NCI-H1930 (cell line): ENCODE data around the gene VPS26C.

Experiments used
- DNase-seq, 2 experiments: peaks; one replicate each; lab custom pipeline; 2025; lab: John Stamatoyannopoulos, UW

VPS26C gene

DNA sequence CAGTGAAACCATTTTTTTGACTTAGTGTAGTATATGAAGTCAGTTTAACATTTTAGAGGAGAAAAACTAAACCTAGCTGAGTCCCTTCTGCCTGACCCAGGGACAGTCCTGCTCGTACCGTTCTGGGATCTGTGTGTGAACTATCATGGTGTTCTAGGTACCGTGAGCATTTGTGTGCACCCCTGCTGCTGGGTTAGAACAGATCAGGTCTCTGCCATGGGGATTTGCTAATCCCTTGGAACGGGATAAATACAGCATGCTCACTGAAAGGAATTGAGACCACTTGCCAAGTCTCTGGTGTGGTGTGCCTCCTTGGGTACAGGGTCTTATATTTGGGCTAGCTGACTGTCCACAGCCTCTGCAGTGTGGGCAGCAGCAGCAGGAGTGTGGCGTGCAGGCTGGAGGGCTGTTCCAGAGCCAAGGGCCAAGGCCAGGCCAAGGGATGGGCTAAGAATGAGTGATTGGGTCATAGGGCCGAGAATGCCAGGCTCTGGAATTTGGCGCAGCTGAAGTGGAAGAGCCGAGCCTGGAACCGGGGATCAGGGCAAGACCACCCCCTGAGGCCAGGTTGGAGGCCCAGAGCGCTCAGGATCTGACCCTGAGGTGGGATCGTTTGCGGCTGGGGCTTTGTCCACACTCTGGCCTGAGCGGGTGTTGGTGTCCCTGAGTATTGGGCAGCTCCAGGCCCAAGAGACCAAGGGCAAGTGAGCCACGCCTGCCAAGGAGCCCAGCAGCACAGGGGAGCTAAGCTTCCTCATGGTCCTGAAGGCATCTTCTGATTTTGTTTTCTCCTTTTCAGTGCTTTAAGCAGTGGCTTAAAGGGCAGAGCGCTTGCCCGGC lies 66.3 kb downstream of the VPS26C start:
- DNase-seq: no peak

- DNase-seq: no peak
Measured at GRCh38 chr21:37199057-37199924, 67.8 kb downstream of the VPS26C start.

GRCh38 chr21:37197746-37198145 lies 69.4 kb downstream of the VPS26C start:
- no peak for DNase-seq

DNA sequence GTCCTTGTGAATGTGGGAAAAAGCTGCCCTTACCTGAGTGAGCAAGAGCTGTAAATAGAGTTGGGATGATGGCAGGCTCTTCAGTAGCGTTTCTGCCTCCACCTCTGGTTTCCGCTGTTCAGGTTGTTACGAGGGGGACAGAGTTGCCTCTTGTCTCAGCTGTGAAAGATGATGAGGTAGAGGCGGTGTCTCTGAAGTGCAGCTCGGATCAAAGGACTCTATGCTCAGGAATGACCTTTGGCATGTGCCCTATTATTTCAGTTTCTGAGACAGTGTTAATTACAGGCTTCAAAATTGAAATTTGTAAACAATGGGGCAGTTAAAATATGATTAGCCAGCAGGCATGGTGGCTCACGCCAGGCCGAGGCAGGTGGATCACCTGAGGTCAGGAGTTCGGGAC lies 70.3 kb downstream of the VPS26C start:
- no peak for DNase-seq

DNA sequence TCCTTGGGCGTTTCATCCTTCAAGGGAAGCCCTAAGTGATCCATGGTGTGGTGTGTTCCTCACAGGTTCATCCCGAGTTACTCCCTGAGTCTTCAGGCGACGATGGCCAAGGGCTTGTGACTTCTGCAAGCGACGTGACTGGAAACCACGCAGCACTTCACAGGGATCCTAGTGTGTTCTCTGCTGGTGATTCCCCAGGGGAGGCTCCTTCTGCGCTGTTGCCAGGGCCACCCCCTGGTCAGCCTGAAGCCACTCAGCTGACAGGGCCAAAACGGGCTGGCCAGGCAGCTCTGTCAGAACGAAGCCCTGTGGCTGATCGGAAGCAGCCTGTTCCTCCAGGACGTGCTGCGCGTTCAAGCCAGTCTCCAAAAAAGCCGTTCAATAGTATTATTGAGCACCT lies 71.5 kb downstream of the VPS26C start:
- DNase-seq: no peak

GRCh38 chr21:37195059-37195458 lies 72.1 kb downstream of the VPS26C start:
- DNase-seq: no peak

DNA sequence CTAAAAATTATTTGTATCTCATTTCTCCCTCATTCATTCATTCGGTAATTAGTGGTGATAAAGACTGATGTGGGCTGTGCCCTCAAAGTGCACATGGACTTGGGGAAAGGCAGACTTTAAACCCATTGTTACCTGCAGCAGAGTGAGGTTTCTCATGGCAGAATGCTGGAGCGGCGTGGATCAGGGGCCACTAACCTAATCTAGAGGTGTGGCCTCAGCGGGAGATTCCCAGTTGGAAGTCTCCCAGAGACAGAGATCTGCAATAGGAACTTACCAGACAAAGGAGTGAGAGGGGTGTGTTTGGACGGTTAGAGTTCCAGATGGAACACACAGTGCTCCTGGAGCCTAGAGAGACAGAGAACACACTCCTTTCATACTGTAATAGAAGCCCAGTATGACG lies 73.5 kb downstream of the VPS26C start:
- no peak for DNase-seq

GRCh38 chr21:37193006-37193405 lies 74.1 kb downstream of the VPS26C start:
- no peak for DNase-seq

- no peak for DNase-seq
Measured at GRCh38 chr21:37192019-37192418, 75.1 kb downstream of the VPS26C start.

- DNase-seq: no peak
Measured at GRCh38 chr21:37188825-37189224, 78.3 kb downstream of the VPS26C start.

GRCh38 chr21:37186983-37187382 lies 80.2 kb downstream of the VPS26C start:
- no peak for DNase-seq

DNA sequence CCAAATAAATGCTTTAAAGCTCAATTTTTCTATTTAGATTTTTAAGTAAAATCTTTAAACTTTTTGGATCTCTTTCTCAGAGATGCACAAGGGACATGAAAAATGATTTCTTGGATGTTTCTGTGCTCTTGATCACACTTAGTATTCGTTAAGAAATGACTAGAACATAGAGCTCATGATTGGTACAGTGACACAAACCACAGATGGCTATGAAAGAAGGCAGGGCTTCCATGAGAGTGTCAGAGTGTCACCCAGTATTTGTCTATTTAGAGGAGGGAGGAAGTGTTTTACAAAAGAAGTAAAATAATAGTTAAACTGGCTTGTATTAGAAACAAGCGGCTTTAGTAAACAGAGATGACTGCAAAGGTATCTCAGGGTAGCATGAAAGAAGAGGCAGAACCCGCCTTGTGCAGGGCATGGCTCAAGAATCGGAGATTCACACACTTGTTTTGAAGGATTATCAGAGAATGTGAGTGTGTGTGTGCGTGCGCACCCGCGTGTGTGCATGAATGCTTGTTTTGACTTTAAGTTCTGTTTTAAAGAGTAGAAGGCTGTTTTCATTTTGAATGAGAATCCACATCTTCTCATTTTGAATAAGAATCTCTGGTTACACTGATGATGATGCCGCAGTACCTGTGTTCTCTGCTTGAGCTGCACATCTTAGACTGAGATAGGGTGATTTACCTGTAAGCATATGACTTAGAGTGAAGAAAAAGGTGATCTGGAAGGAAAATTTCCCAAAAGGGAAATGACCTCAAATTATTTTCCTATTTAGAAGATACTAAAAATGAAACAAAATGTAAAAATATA lies 82.1 kb downstream of the VPS26C start:
- no peak for DNase-seq

GRCh38 chr21:37183749-37184148 lies 83.4 kb downstream of the VPS26C start:
- DNase-seq: no peak

DNA sequence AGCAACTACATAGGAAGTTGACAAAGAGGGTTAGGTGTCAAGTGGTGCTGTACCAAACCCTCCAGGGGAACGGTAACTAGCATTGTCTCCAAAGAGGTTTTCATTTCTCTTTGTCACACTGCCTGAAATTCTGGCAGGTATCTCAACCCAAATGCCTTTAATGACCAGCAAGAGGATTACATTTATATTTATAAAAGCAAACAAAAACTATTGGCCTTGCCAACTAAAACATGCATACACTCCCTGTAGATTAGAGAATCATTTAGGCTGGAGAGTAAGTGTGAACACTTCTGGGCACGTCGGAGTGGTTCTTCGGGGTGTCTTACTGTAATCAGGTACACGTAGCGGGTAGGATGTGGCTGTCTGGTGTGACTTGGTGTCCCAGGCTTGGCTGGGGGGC lies 84.9 kb downstream of the VPS26C start:
- DNase-seq: no peak

GRCh38 chr21:37181059-37181458 lies 86.1 kb downstream of the VPS26C start:
- DNase-seq: no peak

DNA sequence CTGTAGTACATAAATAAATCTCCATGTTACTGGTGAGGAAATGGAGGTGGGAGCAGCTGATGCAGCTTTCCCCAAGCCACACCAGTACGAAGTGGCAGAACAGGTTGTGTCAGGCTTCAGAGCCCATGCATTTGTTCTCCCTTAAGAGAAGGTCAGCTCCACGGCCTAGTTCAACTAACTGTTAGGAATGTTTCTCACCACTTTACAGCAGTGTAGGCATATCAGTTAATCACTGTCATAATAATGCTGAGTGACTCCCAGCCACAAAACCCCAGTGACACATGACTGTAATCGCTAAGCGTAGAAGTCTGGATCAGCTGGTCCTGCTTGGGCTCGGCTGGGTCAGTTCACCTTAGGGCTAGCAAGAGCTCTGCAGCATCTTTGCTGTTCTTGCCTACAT lies 90.4 kb downstream of the VPS26C start:
- no peak for DNase-seq
